Activated T-cell treated with anti-CD3 and anti-CD28 coated beads, Interleukin-2, amount 50 U/mL, for 4 hours (primary cell): ENCODE data around the gene EFCAB10. TPM values are rescaled to one million over a fixed set of nuclear protein-coding genes. Genes with fewer than 3 reads are reported as not detected.
A peak's percentile ranks its signal among the peaks of the same experiment; 100 is the strongest.

Experiments
- ATAC-seq, 2 donors: fragments of 200-7000 bp; cut with Tn5 transposase; one replicate each; pipeline ENCODE4 v1.10.0; 2021
- DNase-seq: peaks from one replicate; pipeline ENCODE4 v3.0.0-alpha.2; 2020
- H3K27me3 Mint-ChIP-seq: one replicate; pipeline ENCODE4 v1.8.0; 2021; ENCODE audit warnings: low read depth, mixed read lengths
- H3K36me3 Mint-ChIP-seq: one replicate; pipeline ENCODE4 v1.8.0; 2022; ENCODE audit warnings: mixed read lengths; ENCODE audit not compliant: insufficient read depth
- H3K4me1 Mint-ChIP-seq: one replicate; pipeline ENCODE4 v1.8.0; 2021; ENCODE audit warnings: low read depth, mixed read lengths
- H3K4me3 Mint-ChIP-seq: one replicate; pipeline ENCODE4 v1.8.0; 2021; ENCODE audit warnings: mild to moderate bottlenecking, moderate library complexity, mixed read lengths
- H3K9me3 Mint-ChIP-seq: one replicate; pipeline ENCODE4 v1.8.0; 2021; ENCODE audit warnings: mixed read lengths
- total RNA-seq, 3 donors: library from RNA; stranded (reverse); gene quantifications; one replicate each; pipeline ENCODE4 v1.2.1, GENCODE V29; 2021

EFCAB10 gene
- total RNA-seq, 3 donors from 2014 or later = not detected

GRCh38 chr7:105585850-105586500 is 4.7 kb upstream of the EFCAB10 start:
- peaks cover 1% of the 10 kb centered on the region for H3K36me3 Mint-ChIP-seq
- H3K9me3 Mint-ChIP-seq = peaks cover 8% of the 10 kb centered on the region
- peaks cover 16% of the 10 kb centered on the region for H3K4me1 Mint-ChIP-seq
- H3K27me3 Mint-ChIP-seq = peaks cover 14% of the 10 kb centered on the region
- ATAC-seq (no peak), DNase-seq (no peak)
- H3K4me3 Mint-ChIP-seq = no peak overlapping the region

- Mint-ChIP-seq H3K4me3 (no peak overlapping the region), H3K9me3 (peaks cover 8% of the 10 kb centered on the region), H3K27me3 (peaks cover 17% of the 10 kb centered on the region), H3K36me3 (peaks cover 1% of the 10 kb centered on the region), H3K4me1 (peaks cover 12% of the 10 kb centered on the region)
- DNase-seq (no peak), ATAC-seq (no peak)
These were observed 2.9 kb upstream of the EFCAB10 start for GRCh38 chr7:105584165-105584564.

GRCh38 chr7:105583061-105583460 is 1.8 kb upstream of the EFCAB10 start:
- no peak for DNase-seq
- H3K4me3 Mint-ChIP-seq = no peak overlapping the region
- ATAC-seq = no peak
- H3K9me3 Mint-ChIP-seq = peaks cover 8% of the 10 kb centered on the region
- peaks cover 8% of the 10 kb centered on the region for H3K4me1 Mint-ChIP-seq
- peaks cover 17% of the 10 kb centered on the region for H3K27me3 Mint-ChIP-seq
- peaks cover 1% of the 10 kb centered on the region for H3K36me3 Mint-ChIP-seq

- peaks cover 17% of the 10 kb centered on the region for H3K27me3 Mint-ChIP-seq
- no peak for DNase-seq
- no peak for ATAC-seq
- peaks cover 5% of the 10 kb centered on the region for H3K4me1 Mint-ChIP-seq
- peaks cover 8% of the 10 kb centered on the region for H3K9me3 Mint-ChIP-seq
- H3K4me3 Mint-ChIP-seq = no peak overlapping the region
- peaks cover 1% of the 10 kb centered on the region for H3K36me3 Mint-ChIP-seq
These were observed 1.1 kb downstream of the EFCAB10 start for GRCh38 chr7:105580022-105580740.

- no peak for ATAC-seq
- Mint-ChIP-seq H3K9me3 (no peaks in the 10 kb centered on the region), H3K4me1 (peaks cover 5% of the 10 kb centered on the region), H3K36me3 (peaks cover 2% of the 10 kb centered on the region), H3K27me3 (peaks cover 17% of the 10 kb centered on the region), H3K4me3 (no peak overlapping the region)
- no peak for DNase-seq
These were observed 2.8 kb downstream of the EFCAB10 start for GRCh38 chr7:105578496-105578895.

GRCh38 chr7:105577251-105577650 is 4.0 kb downstream of the EFCAB10 start:
- no peaks in the 10 kb centered on the region for H3K9me3 Mint-ChIP-seq
- no peak for DNase-seq
- H3K36me3 Mint-ChIP-seq = peaks cover 2% of the 10 kb centered on the region
- peaks cover 5% of the 10 kb centered on the region for H3K4me1 Mint-ChIP-seq
- H3K27me3 Mint-ChIP-seq = peaks cover 11% of the 10 kb centered on the region
- ATAC-seq = no peak
- no peak overlapping the region for H3K4me3 Mint-ChIP-seq

GRCh38 chr7:105571891-105572290 is 9.4 kb downstream of the EFCAB10 start:
- no peaks in the 10 kb centered on the region for H3K9me3 Mint-ChIP-seq
- H3K4me3 Mint-ChIP-seq = no peak overlapping the region
- peaks cover 17% of the 10 kb centered on the region for H3K36me3 Mint-ChIP-seq
- DNase-seq (no peak), ATAC-seq (no peak)
- H3K27me3 Mint-ChIP-seq = no peaks in the 10 kb centered on the region
- no peaks in the 10 kb centered on the region for H3K4me1 Mint-ChIP-seq

GRCh38 chr7:105567821-105568220 is 13.5 kb downstream of the EFCAB10 start:
- no peaks in the 10 kb centered on the region for H3K27me3 Mint-ChIP-seq
- no peaks in the 10 kb centered on the region for H3K4me1 Mint-ChIP-seq
- no peak for DNase-seq
- H3K4me3 Mint-ChIP-seq = no peak overlapping the region
- peaks cover 24% of the 10 kb centered on the region for H3K36me3 Mint-ChIP-seq
- no peak for ATAC-seq
- H3K9me3 Mint-ChIP-seq = no peaks in the 10 kb centered on the region

GRCh38 chr7:105567024-105567423 is 14.3 kb downstream of the EFCAB10 start:
- H3K36me3 Mint-ChIP-seq = peaks cover 26% of the 10 kb centered on the region
- no peaks in the 10 kb centered on the region for H3K27me3 Mint-ChIP-seq
- no peaks in the 10 kb centered on the region for H3K9me3 Mint-ChIP-seq
- DNase-seq (no peak), ATAC-seq (no peak)
- H3K4me3 Mint-ChIP-seq = no peak overlapping the region
- no peaks in the 10 kb centered on the region for H3K4me1 Mint-ChIP-seq

GRCh38 chr7:105565190-105565589 is 16.1 kb downstream of the EFCAB10 start:
- ATAC-seq (no peak), DNase-seq (no peak)
- Mint-ChIP-seq H3K9me3 (no peaks in the 10 kb centered on the region), H3K36me3 (peaks cover 27% of the 10 kb centered on the region), H3K4me1 (no peaks in the 10 kb centered on the region), H3K4me3 (no peak overlapping the region), H3K27me3 (no peaks in the 10 kb centered on the region)

GRCh38 chr7:105559926-105560325 is 21.4 kb downstream of the EFCAB10 start:
- Mint-ChIP-seq H3K9me3 (no peaks in the 10 kb centered on the region), H3K27me3 (no peaks in the 10 kb centered on the region), H3K4me3 (no peak overlapping the region), H3K4me1 (no peaks in the 10 kb centered on the region), H3K36me3 (peaks cover 15% of the 10 kb centered on the region)
- DNase-seq (no peak), ATAC-seq (no peak)

- Mint-ChIP-seq H3K27me3 (no peaks in the 10 kb centered on the region), H3K9me3 (no peaks in the 10 kb centered on the region), H3K4me3 (no peak overlapping the region), H3K36me3 (peaks cover 24% of the 10 kb centered on the region), H3K4me1 (peaks cover 18% of the 10 kb centered on the region)
- ATAC-seq (no peak), DNase-seq (no peak)
These were observed 43.0 kb downstream of the EFCAB10 start for GRCh38 chr7:105538339-105538738.

- H3K4me3 Mint-ChIP-seq = peak overlapping the region; percentile 89
- peaks cover 6% of the 10 kb centered on the region for H3K36me3 Mint-ChIP-seq
- no peak for DNase-seq
- H3K9me3 Mint-ChIP-seq = no peaks in the 10 kb centered on the region
- ATAC-seq = no peak
- peaks cover 34% of the 10 kb centered on the region for H3K4me1 Mint-ChIP-seq
- no peaks in the 10 kb centered on the region for H3K27me3 Mint-ChIP-seq
These were observed 48.4 kb downstream of the EFCAB10 start for GRCh38 chr7:105532709-105533460.

- peak; percentile 99 for ATAC-seq
- Mint-ChIP-seq H3K4me3 (peak within 1 kb of the TSS; percentile 89), H3K4me1 (peaks cover 34% of the 10 kb centered on the region)
These were observed 49.3 kb downstream of the EFCAB10 start, which contains the start of gene RINT1 for GRCh38 chr7:105531792-105532671. TSS of gene RINT1 (plus strand) at chr7:105532201. CDS start at chr7:105532316, 115 bp downstream.

More at GRCh38 chr7:105531792-105532671, 49.3 kb downstream of the EFCAB10 start, which contains the start of gene RINT1:
- no peaks in the 10 kb centered on the region for H3K27me3 Mint-ChIP-seq
- peak; percentile 85 for DNase-seq
- no peaks in the 10 kb centered on the region for H3K9me3 Mint-ChIP-seq
- H3K36me3 Mint-ChIP-seq = peaks cover 6% of the 10 kb centered on the region
